Measurements from ENCODE around the gene LCN10.
"Not testable (repeated sequence)": the region's sequence is repeated elsewhere in the genome, so short reads cannot be mapped to it uniquely, and the experiment has no call there.

LCN10 gene

DNA sequence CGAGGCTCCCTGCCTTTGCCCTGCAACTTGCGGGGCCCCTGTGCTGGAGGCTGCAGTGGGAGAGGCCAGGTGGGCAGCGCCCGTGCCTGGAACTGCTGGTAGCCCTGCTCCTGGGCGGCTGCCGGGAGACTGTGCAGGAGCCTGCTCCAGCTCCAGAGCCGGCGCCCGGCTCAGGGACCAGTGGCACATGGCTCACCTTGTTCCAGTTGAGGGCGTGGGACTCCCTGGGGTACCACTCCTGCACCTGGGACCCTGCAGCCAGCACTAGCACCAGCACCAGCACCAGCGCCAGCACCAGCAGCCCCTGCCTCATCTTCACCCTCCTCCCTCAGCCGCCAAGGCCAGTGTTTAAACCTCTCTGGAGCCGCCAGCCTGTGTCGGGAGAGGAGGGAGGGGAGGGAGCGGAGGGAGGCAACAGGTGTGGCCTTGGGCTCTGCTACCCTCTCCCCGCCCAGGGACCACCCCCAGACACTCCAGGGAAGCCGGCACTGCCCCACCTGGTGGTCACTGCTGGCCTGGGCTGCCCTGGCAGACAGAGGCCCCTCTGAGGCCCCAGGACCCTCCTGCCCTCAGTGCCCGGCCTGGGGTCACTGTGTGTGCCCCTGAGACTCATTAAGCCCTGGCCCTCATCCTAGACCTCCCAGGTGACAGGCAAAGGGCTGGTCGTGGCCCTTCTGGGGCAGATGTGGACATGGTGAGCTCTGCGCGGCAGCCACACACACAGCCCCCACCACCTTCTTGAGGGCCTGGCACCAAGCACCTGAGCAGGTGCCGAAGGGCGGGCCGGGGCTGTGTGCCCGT lies at the start of gene LCN10:
LCN10 (minus strand) TSS at position 350 of the 801 bp plus-strand sequence; CDS start at position 313, 37 bp downstream.
- no peak for DNase-seq (ENCODE audit: low spot score)

DNA sequence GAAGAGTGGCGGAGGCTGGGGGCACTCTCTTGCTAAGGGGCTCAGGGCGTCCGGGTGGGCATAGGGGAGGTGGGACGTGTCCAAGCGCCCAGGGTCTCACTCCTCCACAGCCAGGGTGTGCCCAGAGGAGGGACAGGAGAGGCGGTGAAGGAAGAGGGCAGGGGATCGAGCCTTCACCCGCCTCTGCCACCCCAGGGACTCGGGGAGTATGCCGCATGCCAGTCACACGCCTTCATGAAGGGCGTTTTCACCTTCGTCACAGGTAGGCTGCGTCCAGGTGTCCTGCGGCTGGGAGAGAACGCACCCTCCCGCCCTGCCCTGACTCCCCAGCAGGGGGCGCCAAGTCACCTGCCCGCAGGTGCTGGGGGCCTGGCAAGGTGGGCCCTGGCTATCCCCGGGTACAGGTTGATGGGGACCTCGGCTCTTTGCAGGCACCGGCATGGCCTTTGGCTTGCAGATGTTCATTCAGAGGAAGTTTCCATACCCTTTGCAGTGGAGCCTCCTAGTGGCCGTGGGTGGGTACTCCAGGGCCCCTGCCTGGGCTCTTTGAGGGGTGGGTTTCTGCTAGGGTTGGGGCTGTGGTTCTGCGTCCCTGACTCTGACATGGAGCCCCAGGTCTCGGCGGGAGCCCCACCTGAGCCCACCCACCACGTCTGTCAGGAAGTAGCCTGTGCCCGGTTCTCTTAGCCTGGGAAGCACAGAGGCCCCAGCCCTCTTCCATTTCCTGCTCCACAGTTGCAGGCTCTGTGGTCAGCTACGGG lies 49.0 kb upstream of the LCN10 start:
- peak; percentile 54 for DNase-seq (ENCODE audit: low spot score)

DNA sequence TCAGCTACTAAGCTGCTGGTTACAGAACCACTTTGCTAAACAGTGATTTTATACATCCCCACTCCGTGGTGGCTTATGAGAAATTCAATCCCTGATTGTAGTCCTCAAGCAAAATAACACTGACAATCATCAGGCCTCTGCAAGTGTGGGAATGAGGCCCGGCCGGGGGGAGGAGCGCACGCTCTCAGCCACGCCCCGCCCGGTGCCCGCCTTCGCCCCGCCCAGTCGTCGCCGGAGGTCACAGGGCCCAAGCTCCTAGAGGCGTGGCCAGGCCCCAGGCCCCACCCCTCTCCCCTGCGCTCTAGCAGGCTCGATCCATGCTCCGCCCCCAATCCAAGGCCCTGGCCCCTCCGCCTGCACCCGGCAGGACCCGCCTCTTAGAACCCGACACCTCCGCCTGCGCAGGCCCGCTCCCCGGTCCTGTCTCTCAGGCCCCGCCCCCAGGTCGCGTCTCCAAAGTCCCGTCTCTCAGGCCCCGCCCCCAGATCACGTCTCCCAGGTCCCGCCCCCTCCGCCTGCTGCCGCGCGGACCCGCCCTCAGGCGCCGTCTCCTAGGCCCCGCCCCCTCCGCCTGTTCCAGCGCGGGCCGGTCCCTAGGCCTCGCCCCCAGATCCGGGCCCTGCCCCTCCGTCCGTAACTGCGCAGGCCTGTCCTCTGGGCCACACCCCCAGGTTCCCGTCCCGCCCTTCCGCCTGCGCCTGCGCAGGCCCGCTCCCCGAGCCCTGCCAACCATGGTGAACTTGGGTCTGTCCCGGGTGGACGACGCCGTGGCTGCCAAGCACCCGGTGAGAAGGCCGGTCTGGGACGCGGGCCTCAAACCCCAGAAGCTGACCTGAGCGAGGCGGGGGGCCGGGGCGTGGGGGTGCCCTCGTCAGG lies 48.1 kb upstream of the LCN10 start, which contains the start of gene TMEM141:
TMEM141 (plus strand) TSS at position 705 of the 876 bp plus-strand sequence; CDS start at position 732, 27 bp downstream.
- DNase-seq (ENCODE audit: low spot score) = peak; percentile 100

DNA sequence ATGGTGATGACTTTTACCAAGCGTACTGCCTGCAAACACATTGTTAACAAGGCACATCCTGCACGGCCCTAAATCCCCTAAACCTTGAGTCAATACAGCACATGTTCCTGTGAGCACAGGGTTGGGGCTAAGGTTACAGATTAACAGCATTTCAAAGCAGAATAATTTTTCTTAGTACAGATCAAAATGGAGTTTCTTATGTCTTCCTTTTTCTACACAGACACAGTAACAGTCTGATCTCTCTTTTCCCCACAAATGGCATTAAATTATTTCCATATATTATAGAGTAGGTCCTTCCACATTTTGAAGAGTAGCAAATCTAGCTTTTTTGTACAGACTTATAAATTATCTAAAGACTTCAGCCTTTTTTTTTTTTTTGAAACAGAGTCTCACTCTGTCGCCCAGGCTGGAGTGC lies 46.8 kb upstream of the LCN10 start:
- no peak for DNase-seq (ENCODE audit: low spot score)

DNA sequence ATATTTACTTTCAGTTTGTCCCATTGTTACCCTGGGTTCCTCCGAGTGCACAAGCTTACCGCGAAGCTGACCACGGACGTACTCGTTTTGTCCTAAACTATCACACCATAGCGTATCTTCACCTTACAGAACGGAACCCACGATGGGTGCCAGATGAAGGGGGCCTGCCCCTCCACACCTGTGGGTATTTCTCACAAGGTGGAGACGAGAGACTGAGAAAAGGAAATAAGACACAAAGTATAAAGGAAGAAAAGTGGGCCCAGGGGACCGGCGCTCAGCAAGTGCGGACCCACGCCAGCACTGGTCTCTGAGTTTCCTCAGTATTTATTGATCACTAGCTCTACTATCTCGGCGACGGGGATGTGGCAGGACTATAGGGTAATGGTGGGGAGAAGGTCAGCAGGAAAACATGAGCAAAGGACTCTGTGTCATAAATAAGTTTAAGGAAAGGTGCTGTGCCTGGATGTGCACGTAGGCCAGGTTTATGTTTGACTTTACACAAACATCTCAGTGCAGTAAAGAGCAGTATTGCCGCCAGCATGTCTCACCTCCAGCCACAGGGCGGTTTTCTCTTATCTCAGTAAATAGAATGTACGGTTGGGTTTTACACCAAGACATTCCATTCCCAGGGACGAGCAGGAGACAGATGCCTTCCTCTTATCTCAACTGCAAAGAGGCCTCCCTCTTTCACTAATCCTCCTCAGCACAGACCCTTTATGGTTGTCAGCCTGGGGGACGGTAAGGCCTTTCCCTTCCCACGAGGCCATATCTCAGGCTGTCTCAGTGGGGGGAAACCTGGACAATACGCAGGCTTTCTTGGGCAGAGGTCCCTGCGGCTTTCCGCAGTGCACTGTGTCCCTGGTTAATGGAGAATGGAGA lies 46.1 kb upstream of the LCN10 start:
- DNase-seq (ENCODE audit: low spot score) = not testable (repeated sequence)

DNA sequence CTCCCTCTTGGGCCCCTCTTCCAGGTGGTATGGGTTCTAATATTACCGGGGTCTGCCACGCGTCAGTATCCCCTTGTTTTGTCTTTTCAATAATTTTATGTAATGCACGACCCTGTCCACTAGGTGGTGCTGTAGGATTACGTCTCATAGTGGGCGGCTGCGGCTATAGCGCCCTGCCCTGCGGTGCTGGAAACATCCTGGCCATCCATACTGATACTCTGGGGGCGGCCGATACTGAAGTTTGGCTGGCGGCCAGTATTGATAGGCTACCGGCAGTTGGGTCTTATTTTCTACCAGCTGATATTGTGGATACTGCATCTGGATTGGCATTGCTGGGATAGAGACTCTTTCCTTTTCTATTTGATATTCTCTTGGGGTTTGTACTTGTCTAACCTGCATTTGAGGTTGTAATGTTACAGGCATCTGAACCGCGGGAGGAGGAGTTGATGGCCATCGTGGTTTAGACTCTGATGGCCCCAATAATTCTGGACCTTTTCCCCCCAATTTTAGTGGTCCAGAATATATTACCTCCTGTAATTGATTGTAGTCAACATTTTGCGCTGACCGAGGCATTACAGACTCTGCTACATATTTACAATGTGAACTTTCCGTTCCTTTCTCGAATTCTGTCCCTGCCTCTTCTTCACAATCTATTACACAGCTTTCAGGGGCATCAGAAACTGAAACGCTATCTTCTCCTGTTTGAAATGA lies 45.1 kb upstream of the LCN10 start:
- DNase-seq (ENCODE audit: low spot score) = peak; percentile 73

DNA sequence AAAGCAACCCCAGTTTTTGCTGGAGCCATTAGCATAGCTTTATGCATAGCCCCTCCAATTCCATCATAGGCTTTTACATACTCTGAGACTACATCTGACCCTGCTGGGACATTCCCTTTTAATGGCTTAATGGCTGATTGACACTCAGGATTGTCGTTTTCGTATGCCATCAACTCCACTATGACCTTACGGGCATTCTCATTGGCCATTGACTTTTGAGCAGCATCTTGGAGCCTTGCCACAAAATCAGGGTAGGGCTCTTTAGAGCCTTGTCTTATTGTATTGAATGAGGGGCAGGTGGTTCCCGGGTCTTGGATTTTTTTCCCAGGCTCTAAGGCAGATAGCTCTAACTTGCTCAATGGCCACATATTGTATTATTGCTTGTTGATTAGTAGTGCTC lies 44.2 kb upstream of the LCN10 start:
- not testable (repeated sequence) for DNase-seq (ENCODE audit: low spot score)

DNA sequence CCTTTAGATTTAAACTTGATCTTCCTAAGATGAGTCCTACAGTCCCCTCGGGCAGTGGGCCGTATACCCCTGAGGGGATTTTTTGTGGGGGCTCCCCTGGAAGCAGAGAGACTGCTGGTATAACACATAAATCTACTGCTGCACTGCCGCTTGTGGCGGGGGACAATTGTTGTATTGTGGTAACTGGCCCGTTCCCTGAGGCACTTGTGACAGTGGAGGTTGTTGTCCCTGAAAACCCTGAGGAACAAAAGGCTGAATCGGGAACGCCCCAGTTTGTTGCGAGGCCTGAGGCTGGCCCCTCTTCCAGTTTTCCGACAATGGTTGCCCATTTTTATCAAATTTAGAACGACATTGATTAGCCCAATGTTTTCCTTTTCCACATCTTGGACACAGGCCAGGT lies 43.7 kb upstream of the LCN10 start:
- no peak for DNase-seq (ENCODE audit: low spot score)

DNA sequence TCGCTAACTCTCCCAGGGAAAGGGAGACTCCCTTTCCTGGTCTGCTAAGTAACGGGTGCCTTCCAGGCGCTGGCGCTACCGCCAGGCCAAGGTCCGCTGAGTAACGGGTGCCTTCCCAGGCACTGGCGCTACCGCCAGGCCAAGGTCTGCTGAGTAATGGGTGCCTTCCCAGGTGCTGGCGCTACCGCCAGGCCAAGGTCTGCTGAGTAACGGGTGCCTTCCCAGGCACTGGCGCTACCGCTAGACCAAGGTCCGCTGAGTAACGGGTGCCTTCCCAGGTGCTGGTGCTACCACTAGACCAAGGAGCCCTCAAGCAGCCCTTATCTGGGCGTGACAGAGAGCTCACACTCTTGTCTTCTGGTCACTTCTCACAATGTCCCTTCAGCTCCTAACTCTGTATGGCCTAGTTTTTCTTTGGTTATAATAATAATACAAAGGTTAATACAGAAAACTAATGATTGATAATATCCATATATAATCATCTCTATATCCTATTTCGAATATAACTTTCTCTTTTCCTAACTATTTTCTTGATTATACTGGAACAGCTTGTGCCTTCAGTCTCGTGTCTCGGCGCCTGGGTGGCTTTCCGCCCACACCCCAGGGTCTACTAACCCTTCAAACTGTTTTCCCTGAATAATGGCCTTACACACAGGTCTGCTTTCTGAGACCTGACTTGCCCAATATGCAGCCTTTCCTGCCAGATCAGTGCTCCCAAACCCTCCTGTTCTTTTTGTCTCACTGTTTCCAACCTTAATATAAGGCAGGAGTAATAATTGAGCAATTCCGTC lies 43.0 kb upstream of the LCN10 start:
- not testable (repeated sequence) for DNase-seq (ENCODE audit: low spot score)

DNA sequence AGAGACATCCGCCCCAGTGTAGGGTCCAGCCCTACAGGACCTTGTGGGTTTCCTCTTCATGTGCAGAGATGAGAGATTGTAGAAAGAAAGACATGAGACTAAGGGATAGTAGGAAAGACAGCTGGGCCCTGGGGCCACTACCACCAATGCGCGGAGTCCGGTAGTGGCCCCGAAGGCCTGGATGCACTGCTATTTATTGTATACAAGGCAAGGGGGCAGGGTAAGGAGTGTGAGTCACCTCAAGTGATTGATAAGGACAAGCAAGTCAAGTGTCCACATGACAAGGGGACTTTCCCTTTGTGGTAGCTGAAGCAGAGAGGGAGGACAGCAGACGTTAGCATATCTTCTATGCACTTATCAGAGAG lies 42.2 kb upstream of the LCN10 start:
- DNase-seq (ENCODE audit: low spot score) = no peak

DNA sequence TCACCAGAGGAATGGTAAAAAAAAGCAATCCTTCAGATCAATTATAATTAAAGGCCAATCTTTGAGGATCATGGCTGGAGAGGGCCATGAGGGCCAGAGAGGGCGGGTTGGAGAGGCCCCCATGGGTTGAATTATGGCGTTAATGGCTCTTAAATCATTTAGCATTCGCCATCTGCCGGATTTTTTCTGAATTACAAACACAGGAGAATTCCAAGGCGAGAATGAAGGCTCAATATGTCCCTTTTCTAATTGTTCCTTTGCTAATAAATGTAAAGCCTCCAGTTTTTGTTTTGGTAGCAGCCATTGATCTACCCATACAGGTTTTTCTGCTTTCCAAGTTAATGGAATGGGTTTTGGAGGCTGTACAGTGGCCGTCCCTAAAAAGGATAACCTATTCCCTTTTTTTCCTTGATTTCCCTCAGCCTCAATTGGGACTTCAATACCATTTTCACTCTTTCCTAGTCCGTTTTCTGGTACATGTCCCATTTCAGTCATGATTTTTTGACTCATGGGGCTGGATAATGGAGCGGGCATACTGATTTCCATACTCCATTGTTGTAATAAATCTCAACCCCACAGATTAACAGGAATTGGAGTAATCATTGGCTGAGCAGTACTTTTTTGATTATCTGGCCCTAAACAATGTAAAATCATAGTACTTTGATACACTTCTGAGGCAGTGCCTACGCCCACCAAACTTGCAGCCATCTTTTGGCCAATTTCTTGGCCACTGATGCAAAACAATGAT lies 41.7 kb upstream of the LCN10 start:
- DNase-seq (ENCODE audit: low spot score) = no peak

DNA sequence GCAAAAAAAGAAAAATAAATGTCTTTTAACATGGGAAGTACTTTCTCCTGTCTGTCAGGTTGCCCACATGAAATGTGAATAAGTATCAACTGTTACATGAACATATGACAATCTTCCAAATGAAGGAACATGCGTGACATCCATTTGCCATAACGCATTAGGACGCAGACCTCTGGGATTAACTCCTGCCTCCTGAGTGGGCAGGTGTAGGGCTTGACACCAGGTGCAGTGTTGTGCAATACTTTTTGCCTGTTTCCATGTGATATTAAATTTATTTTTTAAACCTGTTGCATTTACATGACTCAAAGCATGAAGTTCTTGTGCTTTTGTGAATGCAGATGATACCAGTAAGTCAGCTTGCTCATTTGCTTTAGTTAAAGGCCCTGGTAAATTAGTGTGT lies 39.7 kb upstream of the LCN10 start:
- DNase-seq (ENCODE audit: low spot score) = no peak

DNA sequence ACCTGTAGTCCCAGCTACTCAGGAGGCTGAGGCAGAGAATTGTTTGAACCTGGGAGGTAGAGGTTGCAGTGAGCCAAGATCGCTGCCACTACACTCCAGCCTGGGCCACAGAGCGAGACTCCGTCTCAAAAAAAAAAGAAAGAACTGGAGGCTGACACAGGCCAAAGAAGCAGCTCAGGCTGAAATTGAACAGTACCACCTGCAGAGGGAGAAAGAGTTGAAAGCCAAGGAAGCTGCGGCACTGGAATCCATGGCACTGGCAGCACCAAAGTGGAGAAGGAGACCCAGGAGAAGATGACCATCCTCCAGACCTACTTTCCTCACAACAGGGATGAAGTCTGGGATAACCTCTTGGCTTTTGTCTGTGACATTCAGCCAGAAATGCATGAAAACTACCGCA lies 37.1 kb upstream of the LCN10 start:
- DNase-seq (ENCODE audit: low spot score) = no peak

DNA sequence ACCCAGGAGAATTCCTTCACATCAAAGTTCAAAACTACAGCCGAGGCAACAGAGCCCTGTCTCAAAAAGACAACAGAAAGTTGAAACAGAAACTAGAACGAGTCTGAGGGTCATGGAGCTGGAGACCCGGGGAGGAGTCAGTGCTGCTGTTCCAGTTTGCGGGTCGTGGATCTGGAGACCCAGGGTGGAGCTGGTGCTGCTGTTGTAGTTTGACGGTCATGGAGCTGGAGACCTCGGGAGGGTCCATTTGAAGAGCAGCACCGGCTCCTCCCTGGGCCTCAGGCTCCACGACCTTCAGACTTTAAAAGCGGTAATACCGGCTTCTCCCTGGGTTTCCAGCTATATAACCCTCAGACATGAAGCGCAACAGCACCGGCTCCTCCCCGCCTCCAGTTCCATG lies 34.6 kb upstream of the LCN10 start:
- DNase-seq (ENCODE audit: low spot score) = no peak

DNA sequence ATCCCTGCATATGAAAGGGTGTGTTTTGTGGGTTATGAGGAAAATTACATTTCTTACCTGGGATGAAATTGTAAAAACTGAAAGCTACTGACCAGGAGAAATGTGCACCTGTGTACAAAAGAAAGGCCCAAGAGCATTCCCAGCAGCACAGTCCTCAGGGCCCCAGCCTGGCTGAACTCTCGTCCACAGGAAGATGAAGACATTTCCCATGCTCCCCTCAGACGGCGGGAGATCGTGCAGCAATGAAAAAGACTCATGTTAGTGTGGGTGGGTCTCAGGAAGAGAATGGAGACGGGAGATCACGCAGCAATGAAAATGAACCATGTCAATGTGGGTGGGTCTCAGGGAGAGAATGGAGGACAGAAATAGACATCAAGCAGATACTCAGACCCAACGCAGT lies 34.2 kb upstream of the LCN10 start:
- DNase-seq (ENCODE audit: low spot score) = no peak

DNA sequence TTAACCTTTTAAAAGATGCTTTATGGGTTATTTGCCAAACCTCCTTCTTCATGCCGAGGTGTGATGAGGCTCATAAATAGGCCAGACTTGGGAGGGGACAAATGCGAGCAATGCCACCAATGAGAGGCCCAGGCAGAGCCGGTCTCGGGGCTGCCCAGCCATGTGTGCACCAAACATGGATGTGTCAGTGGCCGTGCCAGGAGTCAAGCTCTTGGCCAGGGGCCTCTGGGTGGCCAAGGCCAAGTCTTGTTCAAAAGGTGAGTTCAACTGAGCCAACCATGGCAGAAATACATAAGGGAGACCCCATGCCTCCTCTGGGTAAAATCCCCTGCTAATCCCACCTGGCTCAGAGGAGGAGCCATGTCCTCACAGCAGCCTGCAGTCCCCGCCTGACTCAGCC lies 32.5 kb upstream of the LCN10 start:
- DNase-seq (ENCODE audit: low spot score) = no peak

DNA sequence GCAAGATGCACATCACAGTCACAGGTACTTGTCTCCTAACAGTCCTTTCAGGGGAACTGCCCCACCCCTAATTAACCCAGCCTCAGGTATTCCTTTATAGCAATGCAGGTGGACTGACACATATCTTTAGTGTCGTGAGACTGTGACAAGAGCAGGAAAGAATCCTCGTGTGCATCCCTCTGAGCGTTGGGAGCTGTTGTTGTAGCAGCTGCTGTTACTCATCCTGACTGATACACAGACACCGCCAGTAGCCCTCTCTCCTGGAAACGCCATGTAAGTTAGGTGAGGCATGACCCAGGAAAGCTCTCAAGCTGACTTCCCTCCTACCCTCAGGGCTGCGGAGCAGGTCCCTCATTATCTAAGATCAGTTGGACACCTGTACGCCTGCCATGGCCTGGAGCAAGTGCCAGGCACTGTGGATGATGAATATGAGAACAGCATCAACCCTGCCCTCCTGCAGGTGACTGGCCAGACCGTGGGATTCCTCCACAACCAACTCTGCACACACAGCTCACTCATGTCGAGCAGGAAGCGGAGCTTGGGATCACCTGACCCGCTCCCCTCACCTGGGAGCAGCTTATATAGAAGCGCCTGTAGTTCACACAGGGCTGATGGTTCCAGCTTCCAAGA lies 31.8 kb upstream of the LCN10 start:
- no peak for DNase-seq (ENCODE audit: low spot score)

DNA sequence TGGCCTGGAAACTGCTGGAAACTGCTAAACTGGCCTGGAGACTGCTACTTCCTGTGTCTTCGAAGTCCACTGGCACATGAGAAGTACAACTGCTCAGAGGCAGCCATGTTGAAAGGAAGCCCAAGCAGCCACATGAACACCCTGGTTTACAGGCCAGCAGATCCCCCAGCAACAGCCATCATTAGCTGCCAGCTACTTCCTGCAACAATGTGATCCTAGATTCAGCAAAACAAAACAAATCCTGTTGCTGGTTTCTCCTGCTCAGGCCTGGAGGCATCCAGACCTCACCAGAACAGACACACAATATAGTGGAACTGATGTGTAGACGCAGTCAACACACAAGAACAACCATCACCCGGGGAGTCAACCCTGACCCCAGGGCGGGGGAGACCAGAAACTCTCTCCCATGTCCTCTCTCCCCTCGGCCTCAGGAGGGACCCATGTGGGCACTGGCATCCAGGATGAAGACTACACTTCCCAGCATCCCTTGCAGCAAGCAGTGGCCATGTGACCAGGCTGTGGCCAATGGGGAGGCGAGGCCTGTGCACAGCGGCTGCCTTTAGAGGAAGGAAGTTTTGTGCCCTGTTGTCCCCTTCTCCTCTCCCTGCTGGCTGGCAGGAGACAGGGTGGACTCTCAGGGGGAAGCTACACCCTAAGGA lies 30.8 kb upstream of the LCN10 start:
- DNase-seq (ENCODE audit: low spot score) = no peak

Data from CD4-positive, alpha-beta T cell treated with Interleukin-6 at 100 ng/mL for 8 hours (primary cell).